A673 (cell line): ENCODE measurements around the gene NCKIPSD. TPM values are rescaled to one million over a fixed set of nuclear protein-coding genes. Genes with fewer than 3 reads are reported as not detected.

Experiments
- BruUV-seq: library from RNA; stranded (reverse); fragments of 400-500 nt; replicated peaks from 2 replicates; lab custom pipeline; 2021; lab: Mats Ljungman, UMichigan
- CTCF ChIA-PET: fragments of 300-600 bp; sonication (Branson Sonifier 250); formaldehyde crosslinking; loops from one replicate; lab custom pipeline; 2022; ENCODE audit warnings: antibody characterized with exemption; lab: Charles Lee
- POLR2A ChIA-PET: fragments of 300-600 bp; sonication (Branson Sonifier 250); formaldehyde crosslinking; loops from one replicate; lab custom pipeline; 2022; ENCODE audit warnings: antibody characterized with exemption; ENCODE audit not compliant: low non-redundant PET; lab: Charles Lee
- DNase-seq: peaks from one replicate; pipeline ENCODE4 v3.0.0-alpha.2; 2015; ENCODE audit warnings: low spot score
- H3K27ac ChIP-seq: fragments of 200-600 bp; sonication (generic); 2 replicates; pipeline ENCODE4 v1.5.1; 2016; ENCODE audit warnings: mixed run types, low read depth, mild to moderate bottlenecking, mixed read lengths, antibody characterized with exemption, low read length; ENCODE audit not compliant: poor library complexity, severe bottlenecking
- H3K27me3 ChIP-seq: fragments of 200-600 bp; sonication (generic); replicated peaks from 2 replicates; pipeline ENCODE4 v1.6.1; 2017; ENCODE audit warnings: mixed run types, low read depth, mild to moderate bottlenecking, mixed read lengths, antibody characterized with exemption, low read length; ENCODE audit not compliant: insufficient read depth, poor library complexity
- H3K36me3 ChIP-seq: fragments of 200-600 bp; sonication (generic); 2 replicates; pipeline ENCODE4 v1.6.1; 2016; ENCODE audit warnings: mixed run types, mild to moderate bottlenecking, mixed read lengths, antibody characterized with exemption, low read length; ENCODE audit not compliant: insufficient read depth, poor library complexity, severe bottlenecking
- H3K4me1 ChIP-seq: fragments of 200-600 bp; sonication (generic); 2 replicates; pipeline ENCODE4 v1.6.1; 2017; ENCODE audit warnings: mixed run types, mild to moderate bottlenecking, mixed read lengths, antibody characterized with exemption, low read length; ENCODE audit not compliant: insufficient read depth, poor library complexity, severe bottlenecking
- H3K4me3 ChIP-seq: fragments of 200-600 bp; sonication (generic); 2 replicates; pipeline ENCODE4 v1.5.1; 2016; ENCODE audit warnings: low read depth, mixed run types, mild to moderate bottlenecking, mixed read lengths, low read length; ENCODE audit not compliant: poor library complexity, severe bottlenecking
- H3K9me3 ChIP-seq: fragments of 200-600 bp; sonication (generic); 2 replicates; pipeline ENCODE4 v1.6.1; 2016; ENCODE audit warnings: mixed run types, low read depth, mild to moderate bottlenecking, mixed read lengths, antibody characterized with exemption, low read length; ENCODE audit not compliant: poor library complexity, severe bottlenecking
- CTCF ChIP-seq: fragments of 300-800, 200-600 bp; sonication (generic); conservative IDR thresholded peaks from 2 replicates; pipeline ENCODE4 v1.5.1; 2017; ENCODE audit warnings: low read depth, mild to moderate bottlenecking, antibody characterized with exemption, low read length, moderate library complexity, mixed read lengths
- EZH2 ChIP-seq: fragments of 200-600 bp; sonication (generic); IDR thresholded peaks from 2 replicates; pipeline ENCODE4 v1.6.1; 2017; ENCODE audit warnings: borderline replicate concordance, low read depth, mild to moderate bottlenecking, mixed read lengths, antibody characterized with exemption, low read length; ENCODE audit not compliant: poor library complexity, severe bottlenecking
- intact Hi-C: fragments of 100-400 bp; cut with micrococcal nuclease; formaldehyde crosslinking; loops from one replicate; pipeline ENCODE4 v1.10.0; 2022; ENCODE audit not compliant: unreplicated experiment
- microRNA-seq: library from miRNA; unstranded; fragments of <30 nt; microRNA quantifications from one replicate; pipeline ENCODE4 v1.2.0, GENCODE V29; 2021
- total RNA-seq: library from RNA; stranded (reverse); gene quantifications from 2 replicates; pipeline ENCODE4 v1.2.3, GENCODE V29; 2021

NCKIPSD gene
- total RNA-seq, 1 experiment from 2014 or later = 15.0 TPM

- Histone ChIP-seq H3K27ac (no peak overlapping the region), H3K27me3 (no peaks in the 10 kb centered on the region), H3K4me3 (no peak overlapping the region), H3K36me3 (no peaks in the 10 kb centered on the region), H3K9me3 (no peaks in the 10 kb centered on the region), H3K4me1 (no peaks in the 10 kb centered on the region)
- POLR2A ChIA-PET = no interaction called here
- BruUV-seq = no TSS peak
- TF ChIP-seq EZH2 (no peak), CTCF (no peak)
- intact Hi-C loops = no loop called here
- CTCF ChIA-PET = no interaction called here
- DNase-seq = no peak
These were observed 60.9 kb downstream of the NCKIPSD start for GRCh38 chr3:48624767-48625166.

- intact Hi-C loops = no loop called here
- CTCF ChIA-PET = interaction anchor here (0.5 kb wide), 1 partner anchor 10 kb away, joined by 3 read pairs; no protein-coding TSS in a partner anchor
- TF ChIP-seq EZH2 = no peak
- TF ChIP-seq CTCF = no peak
- no peak overlapping the region for H3K27ac ChIP-seq
- H3K4me1 ChIP-seq = no peaks in the 10 kb centered on the region
- BruUV-seq = no TSS peak
- H3K4me3 ChIP-seq = no peak overlapping the region
- POLR2A ChIA-PET = no interaction called here
- no peak for DNase-seq
- H3K36me3 ChIP-seq = no peaks in the 10 kb centered on the region
- H3K27me3 ChIP-seq = no peaks in the 10 kb centered on the region
- no peaks in the 10 kb centered on the region for H3K9me3 ChIP-seq
These were observed 61.7 kb downstream of the NCKIPSD start for GRCh38 chr3:48623851-48624547.

Small RNA genes lying within 50 kb of the gene (microRNA-seq; reads per million reads assigned to microRNA genes)
- gene MIR4793 = 2.2 reads per million

Other genes with a start within 250 kb of the NCKIPSD start
- 11.7 and 11.8 TPM in 2 replicates for gene CCDC51, start 245.8 kb downstream of the NCKIPSD start, total RNA-seq
- gene TMA7, start 245.7 kb downstream of the NCKIPSD start, total RNA-seq = 118 and 152 TPM in 2 replicates
- 9.5 and 9.7 TPM in 2 replicates for gene ATRIP, start 239.2 kb downstream of the NCKIPSD start, total RNA-seq
- 61.8 and 63.5 TPM in 2 replicates for gene SHISA5, start 181.7 kb downstream of the NCKIPSD start, total RNA-seq
- 5.0 and 7.2 TPM in 2 replicates for gene PFKFB4, start 129.1 kb downstream of the NCKIPSD start, total RNA-seq
- gene UCN2, start 122.1 kb downstream of the NCKIPSD start, total RNA-seq = 0.49 and 0.81 TPM in 2 replicates
- 16.4 and 24.8 TPM in 2 replicates for gene COL7A1, start 90.6 kb downstream of the NCKIPSD start, total RNA-seq
- 189 and 215 TPM in 2 replicates for gene UQCRC1, start 76.3 kb downstream of the NCKIPSD start, total RNA-seq
- gene TMEM89, start 64.1 kb downstream of the NCKIPSD start, total RNA-seq = 0.50 TPM in 1 of 2 replicates, not detected in the other
- gene SLC26A6, start 50.5 kb downstream of the NCKIPSD start, total RNA-seq = 11.8 and 12.6 TPM in 2 replicates
- gene CELSR3, start 23.0 kb downstream of the NCKIPSD start, total RNA-seq = 1.2 and 2.1 TPM in 2 replicates
- 62.5 and 72.0 TPM in 2 replicates for gene IP6K2, start 31.3 kb upstream of the NCKIPSD start, total RNA-seq
- 25.6 and 35.8 TPM in 2 replicates for gene PRKAR2A, start 162.0 kb upstream of the NCKIPSD start, total RNA-seq
- gene SLC25A20, start 213.0 kb upstream of the NCKIPSD start, total RNA-seq = 4.1 and 4.9 TPM in 2 replicates
- gene ARIH2, start 232.9 kb upstream of the NCKIPSD start, total RNA-seq = 70.8 and 76.8 TPM in 2 replicates